Measurements from ENCODE around the gene CHRNB4. TPM values are rescaled to one million over a fixed set of nuclear protein-coding genes. Genes with fewer than 3 reads are reported as not detected.

The CHRNB4 gene
- total and polyA plus RNA-seq, 10 of the 15 experiments (the other 5 are each of a cell fraction or from before 2014, with no cell fraction given) = 0.10 TPM; not detected in 9

GRCh38 chr15:78635346-78635745, 5.7 kb downstream of the CHRNB4 start:
- no peak for ATAC-seq
- H3K4me3 ChIP-seq = no peak overlapping the region
- ChIA-PET SMC1A (ENCODE audit: uncharacterized antibody, unreplicated experiment) (interaction anchor here (0.6 to 1.2 kb wide), 2 partner anchors 72 to 75 kb away, joined by 3 to 4 read pairs; no protein-coding TSS in a partner anchor), RAD21 (ENCODE audit: unreplicated experiment) (interaction anchor here (0.6 kb wide), 1 partner anchor 22 kb away, joined by 3 read pairs; no protein-coding TSS in a partner anchor), POLR2A (no interaction called here), CTCF (interaction anchor here (0.7 to 7.3 kb wide), 2 partner anchors 60 to 74 kb away, joined by 3 to 95 read pairs; no protein-coding TSS in a partner anchor)
- no peak overlapping the region for H3K4me2 ChIP-seq (ENCODE audit: control insufficient read depth, insufficient read depth)
- H3K27ac ChIP-seq (ENCODE audit: control insufficient read depth, insufficient read depth) = no peak overlapping the region
- 33% methylated on average over 10 of the region's 10 CpGs for WGBS (ENCODE audit: insufficient coverage, insufficient replicate concordance, low lambda C conversion rate, missing lambda C conversion rate)
- no peaks in the 10 kb centered on the region; a peak in 1 of 4 replicates for H3K27me3 ChIP-seq (replicated peaks in 1 of 2; ENCODE audit: control insufficient read depth in 2 of 2, insufficient read depth in 2 of 2, low read length in 1 of 2)
- intact Hi-C loops (cut with micrococcal nuclease; ENCODE audit: unreplicated experiment) = no loop called here
- in situ Hi-C loops (cut with MboI) = no loop called here
- FAIRE-seq = no peak
- H3K9me3 ChIP-seq (replicated peaks; ENCODE audit: control insufficient read depth, insufficient read depth, low read length) = peaks cover 3% of the 10 kb centered on the region; the same call in 2 of the 3 replicates
- no peak overlapping the region for H3K9ac ChIP-seq (ENCODE audit: control insufficient read depth, insufficient read depth, low read length)
- no peaks in the 10 kb centered on the region for H3K36me3 ChIP-seq (ENCODE audit: control insufficient read depth in 2 of 2, insufficient read depth in 2 of 2, low read length in 1 of 2)
- H3K79me2 ChIP-seq (ENCODE audit: control insufficient read depth, insufficient read depth, low read length) = no peaks in the 10 kb centered on the region
- no peak for DNase-seq (ENCODE audit: low read depth, low spot score)
- H2AFZ ChIP-seq (ENCODE audit: control insufficient read depth, low read depth, low read length) = no peak overlapping the region
- no peaks in the 10 kb centered on the region for H4K20me1 ChIP-seq (ENCODE audit: control insufficient read depth, insufficient read depth)
- no TSS peak for BruUV-seq (replicated peaks)
- no peaks in the 10 kb centered on the region for H3K4me1 ChIP-seq (ENCODE audit: control insufficient read depth, insufficient read depth, low read length)
- TF ChIP-seq ZNF384 (IDR thresholded peaks at IDR 0.05; ENCODE audit: borderline replicate concordance, low read depth, low read length) (no peak), MLLT1 (IDR thresholded peaks at IDR 0.05) (no peak), HCFC1 (IDR thresholded peaks at IDR 0.05; ENCODE audit: low read length) (no peak), SREBF2 (IDR thresholded peaks at IDR 0.05; ENCODE audit: low read length) (no peak), ETV6 (conservative IDR thresholded peaks at IDR 0.05 in 1 of 2, IDR thresholded peaks at IDR 0.05 in 1 of 2; ENCODE audit: borderline replicate concordance in 1 of 2, low read depth in 1 of 2) (no peak), POU2F2 (IDR thresholded peaks at IDR 0.05; ENCODE audit: borderline replicate concordance, low read depth, low read length) (no peak), HDAC2 (IDR thresholded peaks at IDR 0.05) (no peak), NBN (IDR thresholded peaks at IDR 0.05) (no peak), ZBTB4 (CRISPR knock-in tag; IDR thresholded peaks at IDR 0.05) (no peak), IRF4 (IDR thresholded peaks at IDR 0.05; ENCODE audit: low read depth, low read length) (no peak), MEF2B (IDR thresholded peaks at IDR 0.05; ENCODE audit: partially characterized antibody, poor library complexity, severe bottlenecking) (no peak), ZNF24 (IDR thresholded peaks at IDR 0.05) (no peak), E2F8 (IDR thresholded peaks at IDR 0.05; ENCODE audit: low read depth, partially characterized antibody) (no peak), SP1 (IDR thresholded peaks at IDR 0.05; ENCODE audit: low read depth, low read length) (no peak), BCL11A (IDR thresholded peaks at IDR 0.05; ENCODE audit: low read depth, low read length) (no peak), HDAC6 (IDR thresholded peaks at IDR 0.05; ENCODE audit: unreplicated experiment) (no peak), BHLHE40 (IDR thresholded peaks at IDR 0.05; ENCODE audit: borderline replicate concordance in 1 of 2, low read depth in 2 of 2, low read length in 1 of 2) (no peak)
